Central memory CD8-positive, alpha-beta T cell (primary cell): ENCODE results near the gene PRR7.

Source experiments
- ATAC-seq: fragments of 150-1000 bp; cut with Tn5 transposase; replicated peaks from 2 replicates; pipeline ENCODE4 v1.10.0; 2022; ENCODE audit warnings: mild to moderate bottlenecking, moderate FRiP score, moderate number of reproducible peaks; ENCODE audit not compliant: poor library complexity, severe bottlenecking; ENCODE audit errors: extremely low read depth
- DNase-seq, 2 donors: peaks; one replicate each; pipeline ENCODE4 v3.0.0; 2021; ENCODE audit warnings: low spot score in 2 of 2
- H3K27ac Mint-ChIP-seq: one replicate; pipeline ENCODE4 v1.8.0; 2022; ENCODE audit warnings: low read depth, mild to moderate bottlenecking, moderate library complexity, mixed read lengths
- H3K27me3 Mint-ChIP-seq: one replicate; pipeline ENCODE4 v1.8.0; 2022; ENCODE audit warnings: mixed read lengths
- H3K36me3 Mint-ChIP-seq: one replicate; pipeline ENCODE4 v1.8.0; 2022; ENCODE audit warnings: mild to moderate bottlenecking, moderate library complexity, mixed read lengths; ENCODE audit not compliant: insufficient read depth
- H3K4me1 Mint-ChIP-seq: one replicate; pipeline ENCODE4 v1.8.0; 2022; ENCODE audit warnings: mixed read lengths
- H3K4me3 Mint-ChIP-seq: one replicate; pipeline ENCODE4 v1.8.0; 2022; ENCODE audit warnings: mild to moderate bottlenecking, moderate library complexity, mixed read lengths
- H3K9me3 Mint-ChIP-seq: one replicate; pipeline ENCODE4 v1.8.0; 2022; ENCODE audit warnings: mixed read lengths

Gene PRR7

GRCh38 chr5:177465044-177465443, 18.4 kb downstream of the PRR7 start:
- peaks cover 10% of the 10 kb centered on the region for H3K36me3 Mint-ChIP-seq
- H3K9me3 Mint-ChIP-seq, result no peaks in the 10 kb centered on the region
- peaks cover 14% of the 10 kb centered on the region for H3K4me1 Mint-ChIP-seq
- DNase-seq (no peak), ATAC-seq (no peak)
- no peak overlapping the region for H3K4me3 Mint-ChIP-seq
- no peaks in the 10 kb centered on the region for H3K27me3 Mint-ChIP-seq
- H3K27ac Mint-ChIP-seq, result no peak overlapping the region

DNA sequence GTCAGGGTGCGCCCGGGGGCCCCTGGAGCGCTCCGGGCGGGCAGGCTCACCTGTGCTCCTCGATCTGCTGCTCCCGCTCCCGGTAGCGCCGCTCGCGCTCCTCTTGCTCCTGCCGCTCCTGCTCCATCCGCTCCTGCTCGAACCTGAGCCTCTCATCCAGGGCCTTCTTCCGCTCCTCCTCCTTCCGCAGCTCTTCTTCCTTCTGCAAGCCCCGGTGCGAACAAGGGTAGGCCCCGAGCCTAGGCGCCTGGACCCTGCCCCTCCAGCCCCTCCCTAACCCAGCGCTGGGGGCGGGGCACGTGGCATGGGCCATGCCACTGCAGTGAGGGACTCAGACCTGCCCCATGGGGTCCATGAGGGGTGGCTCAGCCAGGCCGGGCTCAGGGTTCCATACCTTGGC, 20.2 kb downstream of the PRR7 start:
- DNase-seq, result no peak
- Mint-ChIP-seq H3K4me3 (no peak overlapping the region), H3K4me1 (peaks cover 28% of the 10 kb centered on the region), H3K9me3 (no peaks in the 10 kb centered on the region), H3K36me3 (peaks cover 8% of the 10 kb centered on the region), H3K27me3 (no peaks in the 10 kb centered on the region), H3K27ac (no peak overlapping the region)
- ATAC-seq, result no peak

- DNase-seq (no peak), ATAC-seq (no peak)
- Mint-ChIP-seq H3K27ac (no peak overlapping the region), H3K9me3 (no peaks in the 10 kb centered on the region), H3K27me3 (no peaks in the 10 kb centered on the region), H3K4me3 (no peak overlapping the region), H3K4me1 (peaks cover 33% of the 10 kb centered on the region), H3K36me3 (peaks cover 8% of the 10 kb centered on the region)
These were observed 20.8 kb downstream of the PRR7 start for GRCh38 chr5:177467436-177467835.

DNA sequence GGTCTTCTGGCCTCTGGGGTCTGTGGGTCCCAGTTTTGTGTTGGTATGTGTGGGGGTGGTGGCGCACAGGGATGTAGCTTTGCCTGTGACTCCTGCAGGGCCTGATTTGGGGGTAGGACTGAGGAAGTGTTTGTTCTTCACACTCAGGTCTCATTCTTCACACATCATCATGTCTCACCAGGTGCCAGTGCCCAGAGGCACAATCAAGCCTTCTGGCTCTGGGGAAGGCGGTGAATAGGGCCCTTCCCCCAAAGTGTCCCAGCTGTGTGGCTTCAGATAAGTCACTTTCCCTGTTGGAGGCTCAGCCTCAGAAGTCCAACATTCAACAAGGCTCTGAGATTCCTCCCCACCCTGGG, 21.7 kb downstream of the PRR7 start:
- DNase-seq, result no peak
- H3K27me3 Mint-ChIP-seq, result no peaks in the 10 kb centered on the region
- no peak overlapping the region for H3K4me3 Mint-ChIP-seq
- peaks cover 9% of the 10 kb centered on the region for H3K36me3 Mint-ChIP-seq
- H3K4me1 Mint-ChIP-seq, result peaks cover 33% of the 10 kb centered on the region
- no peak for ATAC-seq
- H3K9me3 Mint-ChIP-seq, result no peaks in the 10 kb centered on the region
- H3K27ac Mint-ChIP-seq, result no peak overlapping the region

- Mint-ChIP-seq H3K9me3 (no peaks in the 10 kb centered on the region), H3K4me3 (no peak overlapping the region), H3K27ac (peak overlapping the region; percentile 26), H3K27me3 (peaks cover 2% of the 10 kb centered on the region), H3K4me1 (peaks cover 36% of the 10 kb centered on the region), H3K36me3 (peaks cover 9% of the 10 kb centered on the region)
- DNase-seq (no peak), ATAC-seq (no peak)
These were observed 22.3 kb downstream of the PRR7 start for GRCh38 chr5:177468685-177469628.

DNA sequence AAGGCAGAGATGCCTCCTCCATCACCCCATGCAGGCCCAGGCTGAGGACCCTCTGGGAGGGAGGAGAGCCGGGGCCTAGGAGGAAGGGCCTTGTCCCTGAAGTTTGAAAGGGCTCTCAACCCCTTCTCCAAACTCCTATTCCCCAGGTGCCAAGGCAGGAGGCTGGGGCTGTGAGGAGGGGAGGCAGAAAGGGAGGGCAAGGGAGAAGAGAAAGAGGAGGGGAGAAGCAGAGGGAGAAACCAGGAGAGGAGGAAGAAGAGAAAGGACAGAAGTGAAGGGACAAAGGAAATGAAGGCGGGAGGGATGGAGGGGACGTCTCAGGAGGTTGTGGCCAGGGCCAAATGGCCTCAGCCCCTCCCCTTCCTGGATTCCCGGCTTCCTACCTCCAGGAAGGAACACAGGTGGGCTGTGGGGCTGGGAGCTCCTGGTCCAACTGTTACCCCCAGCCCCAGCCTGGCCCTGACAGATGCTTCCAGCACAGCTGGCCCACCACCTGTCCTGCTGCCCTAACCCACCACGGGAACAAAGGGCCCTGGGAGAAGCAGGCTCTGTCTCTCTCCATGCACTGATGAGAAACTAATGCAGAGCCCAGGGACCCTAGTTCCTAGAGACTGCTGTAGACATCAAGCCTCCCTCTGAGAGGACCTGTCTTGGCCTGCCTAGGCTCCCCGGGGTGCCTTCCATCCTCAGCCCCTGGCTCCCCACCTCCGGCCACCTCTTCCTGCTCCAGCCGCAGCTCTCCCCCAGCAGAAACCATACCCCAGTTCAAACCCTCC, 23.3 kb downstream of the PRR7 start:
- Mint-ChIP-seq H3K36me3 (peaks cover 12% of the 10 kb centered on the region), H3K9me3 (no peaks in the 10 kb centered on the region), H3K4me1 (peaks cover 45% of the 10 kb centered on the region), H3K4me3 (no peak overlapping the region), H3K27ac (peak overlapping the region; percentile 44), H3K27me3 (peaks cover 9% of the 10 kb centered on the region)
- DNase-seq (no peak), ATAC-seq (no peak)

- H3K36me3 Mint-ChIP-seq, result peaks cover 11% of the 10 kb centered on the region
- H3K27me3 Mint-ChIP-seq, result peaks cover 9% of the 10 kb centered on the region
- H3K27ac Mint-ChIP-seq, result peak overlapping the region; percentile 44
- DNase-seq (no peak), ATAC-seq (no peak)
- H3K4me3 Mint-ChIP-seq, result peak overlapping the region; percentile 59
- H3K4me1 Mint-ChIP-seq, result peaks cover 56% of the 10 kb centered on the region
- H3K9me3 Mint-ChIP-seq, result no peaks in the 10 kb centered on the region
These were observed 24.3 kb downstream of the PRR7 start for GRCh38 chr5:177470759-177471536.

- Mint-ChIP-seq H3K9me3 (no peaks in the 10 kb centered on the region), H3K36me3 (peaks cover 10% of the 10 kb centered on the region), H3K4me1 (peaks cover 61% of the 10 kb centered on the region), H3K4me3 (peak overlapping the region; percentile 59), H3K27ac (no peak overlapping the region), H3K27me3 (peaks cover 9% of the 10 kb centered on the region)
- DNase-seq (peak in 1 of 2 donors; percentile 37), ATAC-seq (peak; percentile 70)
These were observed 25.2 kb downstream of the PRR7 start for GRCh38 chr5:177471610-177472356.

DNA sequence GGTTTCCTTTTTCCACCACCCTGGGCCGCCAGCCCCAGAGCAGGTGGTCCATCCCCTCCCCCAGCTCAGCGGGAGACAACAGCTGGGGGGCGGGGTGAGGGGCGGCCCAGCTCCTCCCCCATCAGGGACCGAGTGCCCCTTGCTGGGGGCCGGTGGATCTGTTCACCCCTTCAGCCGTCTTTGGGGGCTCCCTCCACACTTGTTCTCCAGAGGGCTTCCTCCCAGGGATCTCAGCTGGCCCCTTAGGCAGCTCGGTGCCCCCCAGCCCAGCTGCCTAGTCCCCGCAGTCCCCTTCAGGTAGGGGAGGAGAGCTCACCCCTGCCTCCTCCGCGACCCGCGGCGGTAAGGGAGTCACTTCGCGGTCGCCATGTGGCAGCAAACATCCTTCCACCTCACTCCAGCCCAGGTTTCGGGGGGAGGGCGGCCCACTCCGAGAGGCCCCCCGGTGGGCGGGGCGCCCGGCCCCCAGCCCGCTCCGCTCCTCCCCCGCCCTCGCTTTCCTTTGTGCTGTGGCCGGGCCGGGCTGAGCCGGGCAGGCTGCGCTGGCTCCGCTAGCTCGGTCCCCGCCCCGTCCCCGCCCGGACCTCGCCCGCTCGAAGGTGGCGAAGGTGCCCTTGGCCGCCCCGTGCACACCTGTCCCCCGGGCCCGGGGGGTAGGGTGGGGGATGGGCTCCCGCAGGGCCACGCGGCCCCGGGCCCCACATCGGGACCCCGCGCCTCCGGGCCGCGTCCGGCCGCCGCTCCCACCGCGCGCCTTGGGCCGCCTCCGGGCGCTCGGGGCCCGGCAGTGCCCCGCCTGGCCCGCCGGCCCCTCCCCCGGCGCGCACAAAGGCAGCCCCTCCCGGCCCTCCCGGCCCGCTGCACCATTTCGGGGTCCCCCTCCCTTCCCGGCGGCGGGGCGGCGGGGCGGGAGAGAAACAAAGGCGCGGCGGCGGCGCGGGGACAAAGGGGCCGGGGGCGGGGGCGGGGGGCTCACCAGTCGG, 26.1 kb downstream of the PRR7 start:
- Mint-ChIP-seq H3K27ac (no peak overlapping the region), H3K27me3 (peaks cover 9% of the 10 kb centered on the region), H3K36me3 (peaks cover 9% of the 10 kb centered on the region), H3K9me3 (no peaks in the 10 kb centered on the region), H3K4me1 (peaks cover 61% of the 10 kb centered on the region), H3K4me3 (peak overlapping the region; percentile 89)
- ATAC-seq (peak; percentile 24), DNase-seq (peak in 1 of 2 donors; percentile 45)

- Mint-ChIP-seq H3K27ac (peak within 1 kb of the TSS; percentile 77), H3K4me1 (peaks cover 62% of the 10 kb centered on the region), H3K9me3 (no peaks in the 10 kb centered on the region), H3K4me3 (peak within 1 kb of the TSS; percentile 89), H3K27me3 (peaks cover 9% of the 10 kb centered on the region), H3K36me3 (peaks cover 9% of the 10 kb centered on the region)
- no peak for DNase-seq
- peak; percentile 29 for ATAC-seq
These were observed 26.9 kb downstream of the PRR7 start, which contains the start of gene DBN1 for GRCh38 chr5:177473443-177474001. Gene DBN1 (minus strand): TSS chr5:177473634. CDS start chr5:177473521, 113 bp downstream.
